WTC11 (cell line): ENCODE results near the gene LILRB1. TPM values are rescaled to one million over a fixed set of nuclear protein-coding genes. Genes with fewer than 3 reads are reported as not detected.

Experiments used
- ATAC-seq: fragments of 200-7000 bp; cut with Tn5 transposase; 2 replicates; pipeline ENCODE4 v1.10.0; 2021; ENCODE audit warnings: mild to moderate bottlenecking, moderate library complexity
- CTCF ChIA-PET: fragments of 300-600 bp; sonication (Branson Sonifier 250); formaldehyde crosslinking; loops from one replicate; lab custom pipeline; 2021; ENCODE audit warnings: antibody characterized with exemption; lab: Charles Lee
- POLR2A ChIA-PET: fragments of 350-600 bp; sonication (Branson Sonifier 250); formaldehyde crosslinking; loops from one replicate; lab custom pipeline; 2021; ENCODE audit warnings: antibody characterized with exemption; lab: Charles Lee
- DNase-seq: peaks from one replicate; pipeline ENCODE4 v3.0.0; 2021; ENCODE audit warnings: low spot score
- H3K27ac Mint-ChIP-seq: 2 replicates; pipeline ENCODE4 v1.8.0; 2021; ENCODE audit warnings: mixed read lengths
- H3K27me3 Mint-ChIP-seq: 2 replicates; pipeline ENCODE4 v1.8.0; 2021; ENCODE audit warnings: low read depth, mild to moderate bottlenecking, moderate library complexity, mixed read lengths
- H3K36me3 Mint-ChIP-seq: 2 replicates; pipeline ENCODE4 v1.8.0; 2021; ENCODE audit warnings: mixed read lengths
- H3K4me1 Mint-ChIP-seq: 2 replicates; pipeline ENCODE4 v1.8.0; 2022; ENCODE audit warnings: mixed read lengths
- H3K4me3 Mint-ChIP-seq: 2 replicates; pipeline ENCODE4 v1.8.0; 2021; ENCODE audit warnings: mild to moderate bottlenecking, moderate library complexity, mixed read lengths
- H3K9me3 Mint-ChIP-seq: 2 replicates; pipeline ENCODE4 v1.8.0; 2021; ENCODE audit warnings: mixed read lengths
- ATF1 ChIP-seq: sonication (generic); formaldehyde crosslinking; IDR thresholded peaks from 2 replicates; pipeline ENCODE4 v1.8.1; 2023; ENCODE audit warnings: mild to moderate bottlenecking, moderate library complexity, missing genetic modification reagents
- ATF3 ChIP-seq: sonication (generic); formaldehyde crosslinking; conservative IDR thresholded peaks from 2 replicates; pipeline ENCODE4 v1.8.1; 2022; ENCODE audit warnings: mild to moderate bottlenecking, missing genetic modification reagents
- CDX4 ChIP-seq: fragments of 250-450 bp; sonication (Bioruptor Pico); IDR thresholded peaks from 2 replicates; pipeline ENCODE4 v1.9.0; 2021; ENCODE audit warnings: moderate library complexity, mild to moderate bottlenecking, inconsistent platforms, borderline replicate concordance
- CREM ChIP-seq: sonication (generic); formaldehyde crosslinking; IDR thresholded peaks from 2 replicates; pipeline ENCODE4 v1.8.1; 2022; ENCODE audit warnings: mild to moderate bottlenecking, missing genetic modification reagents, moderate library complexity
- FOXK1 ChIP-seq: sonication (generic); formaldehyde crosslinking; IDR thresholded peaks from 2 replicates; pipeline ENCODE4 v1.8.0; 2022; ENCODE audit warnings: mild to moderate bottlenecking, moderate library complexity, missing genetic modification reagents
- HMGA2 ChIP-seq: fragments of 250-450 bp; sonication (Bioruptor Pico); IDR thresholded peaks from 2 replicates; pipeline ENCODE4 v1.4.0; 2021; ENCODE audit warnings: mild to moderate bottlenecking, moderate library complexity
- KAT7 ChIP-seq: sonication (generic); formaldehyde crosslinking; IDR thresholded peaks from 2 replicates; pipeline ENCODE4 v1.8.1; 2023; ENCODE audit warnings: missing genetic modification reagents, mild to moderate bottlenecking, borderline replicate concordance
- MLX ChIP-seq: sonication (generic); formaldehyde crosslinking; IDR thresholded peaks from 2 replicates; pipeline ENCODE4 v1.8.1; 2023; ENCODE audit warnings: mild to moderate bottlenecking, missing genetic modification reagents, moderate library complexity
- MXD4 ChIP-seq: fragments of 250-450 bp; sonication (Bioruptor Pico); IDR thresholded peaks from 2 replicates; pipeline ENCODE4 v1.8.0; 2021; ENCODE audit warnings: mild to moderate bottlenecking, moderate library complexity, borderline replicate concordance
- MYBL2 ChIP-seq: sonication (generic); formaldehyde crosslinking; IDR thresholded peaks from 2 replicates; pipeline ENCODE4 v1.8.1; 2023; ENCODE audit warnings: mild to moderate bottlenecking, moderate library complexity, missing genetic modification reagents
- PRRX2 ChIP-seq: fragments of 250-450 bp; sonication (Bioruptor Pico); IDR thresholded peaks from 2 replicates; pipeline ENCODE4 v1.8.0; 2021; ENCODE audit warnings: mild to moderate bottlenecking
- SMAD3 ChIP-seq: sonication (generic); formaldehyde crosslinking; IDR thresholded peaks from 2 replicates; pipeline ENCODE4 v1.8.0; 2022; ENCODE audit warnings: missing genetic modification reagents, mild to moderate bottlenecking, borderline replicate concordance
- TP53 ChIP-seq: sonication (generic); formaldehyde crosslinking; IDR thresholded peaks from 2 replicates; pipeline ENCODE4 v1.8.1; 2023; ENCODE audit warnings: mild to moderate bottlenecking, missing genetic modification reagents
- ZNF121 ChIP-seq: sonication (generic); formaldehyde crosslinking; IDR thresholded peaks from 2 replicates; pipeline ENCODE4 v1.8.0; 2023; ENCODE audit warnings: missing genetic modification reagents
- ZNF396 ChIP-seq: fragments of 250-450 bp; sonication (Bioruptor Pico); IDR thresholded peaks from 2 replicates; pipeline ENCODE4 v1.8.0; 2021; ENCODE audit warnings: mild to moderate bottlenecking, moderate library complexity, borderline replicate concordance
- ZNF423 ChIP-seq: fragments of 250-450 bp; sonication (Bioruptor Pico); IDR thresholded peaks from 2 replicates; pipeline ENCODE4 v2.1.2; 2022; ENCODE audit warnings: mild to moderate bottlenecking, moderate library complexity
- ZNF671 ChIP-seq: fragments of 250-450 bp; sonication (Bioruptor Pico); IDR thresholded peaks from 2 replicates; pipeline ENCODE4 v1.8.0; 2021; ENCODE audit warnings: mild to moderate bottlenecking
- total RNA-seq: library from RNA; stranded (reverse); gene quantifications from 3 replicates; pipeline ENCODE4 v1.2.3, GENCODE V29; 2021
- TF ChIP-seq, protein P1 (sequence below): fragments of 250-450 bp; sonication (Bioruptor Pico); IDR thresholded peaks from 2 replicates; pipeline ENCODE4 v2.1.2; 2022; ENCODE audit warnings: mild to moderate bottlenecking, moderate library complexity
- TF ChIP-seq, protein P2 (sequence below): sonication (generic); formaldehyde crosslinking; IDR thresholded peaks from 2 replicates; pipeline ENCODE4 v1.8.0; 2022; ENCODE audit warnings: mild to moderate bottlenecking, missing genetic modification reagents
- TF ChIP-seq, protein P3 (sequence below): sonication (generic); formaldehyde crosslinking; IDR thresholded peaks from 2 replicates; pipeline ENCODE4 v1.8.1; 2022; ENCODE audit warnings: low read depth, missing genetic modification reagents, borderline replicate concordance
- TF ChIP-seq, protein P4 (sequence below): sonication (generic); formaldehyde crosslinking; IDR thresholded peaks from 2 replicates; pipeline ENCODE4 v1.8.1; 2022; ENCODE audit warnings: mild to moderate bottlenecking, missing genetic modification reagents, moderate library complexity, borderline replicate concordance
- TF ChIP-seq, protein P5 (sequence below): fragments of 200-600 bp; IDR thresholded peaks from 2 replicates; pipeline ENCODE4 v1.8.0; 2022; ENCODE audit warnings: antibody characterized with exemption

Gene LILRB1
- total RNA-seq, 1 experiment from 2014 or later: not detected

GRCh38 chr19:54660964-54661363 is 30.7 kb downstream of the LILRB1 start:
- no peak for ATAC-seq

DNA sequence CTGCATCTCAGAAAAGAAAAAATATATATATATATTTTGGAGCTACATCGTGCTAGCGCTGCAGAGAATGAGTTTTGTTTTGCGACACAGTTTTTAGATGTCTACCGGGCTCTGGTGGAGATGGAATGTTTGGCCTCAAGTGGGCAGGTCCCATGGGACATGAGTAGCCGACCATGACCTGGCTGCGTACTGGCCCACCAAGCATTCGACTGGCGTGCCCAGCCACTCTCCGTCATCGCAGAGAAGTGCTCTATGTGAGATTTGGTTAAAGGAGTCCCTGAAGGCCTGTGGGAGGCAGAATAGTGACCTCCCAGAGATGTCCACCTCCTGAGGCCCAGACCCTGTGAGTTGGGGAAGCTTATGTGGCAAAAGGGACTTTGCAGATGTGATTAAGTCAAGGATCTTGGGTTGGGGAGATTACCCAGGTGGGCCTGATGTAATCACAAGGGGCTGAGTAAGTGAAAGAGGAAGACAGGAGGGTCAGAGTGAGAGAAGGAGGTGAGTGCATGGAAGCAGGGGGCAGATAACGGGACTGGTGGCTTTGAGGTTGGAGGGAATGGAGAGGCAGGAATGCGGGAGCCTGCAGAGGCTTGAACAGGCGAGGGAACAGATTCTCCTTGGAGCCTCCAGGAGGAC is 31.7 kb downstream of the LILRB1 start:
- ChIA-PET POLR2A (no interaction called here), CTCF (no interaction called here)
- peaks cover 18% of the 10 kb centered on the region for H3K27me3 Mint-ChIP-seq
- H3K36me3 Mint-ChIP-seq: peaks cover 42% of the 10 kb centered on the region
- TF ChIP-seq, protein P1, sequence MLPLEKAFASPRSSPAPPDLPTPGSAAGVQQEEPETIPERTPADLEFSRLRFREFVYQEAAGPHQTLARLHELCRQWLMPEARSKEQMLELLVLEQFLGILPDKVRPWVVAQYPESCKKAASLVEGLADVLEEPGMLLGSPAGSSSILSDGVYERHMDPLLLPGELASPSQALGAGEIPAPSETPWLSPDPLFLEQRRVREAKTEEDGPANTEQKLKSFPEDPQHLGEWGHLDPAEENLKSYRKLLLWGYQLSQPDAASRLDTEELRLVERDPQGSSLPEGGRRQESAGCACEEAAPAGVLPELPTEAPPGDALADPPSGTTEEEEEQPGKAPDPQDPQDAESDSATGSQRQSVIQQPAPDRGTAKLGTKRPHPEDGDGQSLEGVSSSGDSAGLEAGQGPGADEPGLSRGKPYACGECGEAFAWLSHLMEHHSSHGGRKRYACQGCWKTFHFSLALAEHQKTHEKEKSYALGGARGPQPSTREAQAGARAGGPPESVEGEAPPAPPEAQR (CRISPR knock-in tag): no peak
- no peak for TF ChIP-seq HMGA2 (CRISPR knock-in tag)
- TF ChIP-seq FOXK1 (CRISPR knock-in tag): no peak
- TF ChIP-seq ZNF396 (CRISPR knock-in tag): no peak
- TF ChIP-seq KAT7 (CRISPR knock-in tag): no peak
- no peak for TF ChIP-seq CDX4
- no peak for TF ChIP-seq ZNF671 (CRISPR knock-in tag)
- no peak for TF ChIP-seq MYBL2 (CRISPR knock-in tag)
- no peak for TF ChIP-seq SMAD3 (CRISPR knock-in tag)
- TF ChIP-seq, protein P2, sequence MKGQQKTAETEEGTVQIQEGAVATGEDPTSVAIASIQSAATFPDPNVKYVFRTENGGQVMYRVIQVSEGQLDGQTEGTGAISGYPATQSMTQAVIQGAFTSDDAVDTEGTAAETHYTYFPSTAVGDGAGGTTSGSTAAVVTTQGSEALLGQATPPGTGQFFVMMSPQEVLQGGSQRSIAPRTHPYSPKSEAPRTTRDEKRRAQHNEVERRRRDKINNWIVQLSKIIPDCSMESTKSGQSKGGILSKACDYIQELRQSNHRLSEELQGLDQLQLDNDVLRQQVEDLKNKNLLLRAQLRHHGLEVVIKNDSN (CRISPR knock-in tag): no peak
- TF ChIP-seq MXD4: no peak
- TF ChIP-seq PRRX2 (CRISPR knock-in tag): no peak
- TF ChIP-seq, protein P3, sequence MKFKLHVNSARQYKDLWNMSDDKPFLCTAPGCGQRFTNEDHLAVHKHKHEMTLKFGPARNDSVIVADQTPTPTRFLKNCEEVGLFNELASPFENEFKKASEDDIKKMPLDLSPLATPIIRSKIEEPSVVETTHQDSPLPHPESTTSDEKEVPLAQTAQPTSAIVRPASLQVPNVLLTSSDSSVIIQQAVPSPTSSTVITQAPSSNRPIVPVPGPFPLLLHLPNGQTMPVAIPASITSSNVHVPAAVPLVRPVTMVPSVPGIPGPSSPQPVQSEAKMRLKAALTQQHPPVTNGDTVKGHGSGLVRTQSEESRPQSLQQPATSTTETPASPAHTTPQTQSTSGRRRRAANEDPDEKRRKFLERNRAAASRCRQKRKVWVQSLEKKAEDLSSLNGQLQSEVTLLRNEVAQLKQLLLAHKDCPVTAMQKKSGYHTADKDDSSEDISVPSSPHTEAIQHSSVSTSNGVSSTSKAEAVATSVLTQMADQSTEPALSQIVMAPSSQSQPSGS: no peak
- no peak for TF ChIP-seq ZNF423 (CRISPR knock-in tag)
- TF ChIP-seq, protein P4, sequence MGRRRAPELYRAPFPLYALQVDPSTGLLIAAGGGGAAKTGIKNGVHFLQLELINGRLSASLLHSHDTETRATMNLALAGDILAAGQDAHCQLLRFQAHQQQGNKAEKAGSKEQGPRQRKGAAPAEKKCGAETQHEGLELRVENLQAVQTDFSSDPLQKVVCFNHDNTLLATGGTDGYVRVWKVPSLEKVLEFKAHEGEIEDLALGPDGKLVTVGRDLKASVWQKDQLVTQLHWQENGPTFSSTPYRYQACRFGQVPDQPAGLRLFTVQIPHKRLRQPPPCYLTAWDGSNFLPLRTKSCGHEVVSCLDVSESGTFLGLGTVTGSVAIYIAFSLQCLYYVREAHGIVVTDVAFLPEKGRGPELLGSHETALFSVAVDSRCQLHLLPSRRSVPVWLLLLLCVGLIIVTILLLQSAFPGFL (CRISPR knock-in tag): no peak
- TF ChIP-seq CREM: no peak
- H3K4me3 Mint-ChIP-seq: no peak overlapping the region
- H3K27ac Mint-ChIP-seq: no peak overlapping the region
- peaks cover 56% of the 10 kb centered on the region for H3K9me3 Mint-ChIP-seq
- no peak for DNase-seq
- no peaks in the 10 kb centered on the region for H3K4me1 Mint-ChIP-seq
- no peak for ATAC-seq

More at GRCh38 chr19:54660964-54661363, 30.7 kb downstream of the LILRB1 start:
- Mint-ChIP-seq H3K27me3 (peaks cover 18% of the 10 kb centered on the region), H3K36me3 (peaks cover 44% of the 10 kb centered on the region), H3K9me3 (peaks cover 58% of the 10 kb centered on the region), H3K27ac (no peak overlapping the region), H3K4me1 (no peaks in the 10 kb centered on the region), H3K4me3 (no peak overlapping the region)
- ChIA-PET POLR2A (no interaction called here), CTCF (no interaction called here)
- TF ChIP-seq MYBL2 (CRISPR knock-in tag): no peak
- DNase-seq: no peak

GRCh38 chr19:54662730-54663129 is 32.4 kb downstream of the LILRB1 start, which contains the start of gene LILRB4:
LILRB4 (plus strand) TSS chr19:54662985; CDS start chr19:54663034, 49 bp downstream.
- H3K9me3 Mint-ChIP-seq: peaks cover 51% of the 10 kb centered on the region
- no peak within 1 kb of the TSS for H3K4me3 Mint-ChIP-seq

More at GRCh38 chr19:54662730-54663129, 32.4 kb downstream of the LILRB1 start, which contains the start of gene LILRB4:
- ChIA-PET POLR2A (interaction anchor here (0.6 kb wide), 1 partner anchor 219 kb away, joined by 4 read pairs; no protein-coding TSS in a partner anchor), CTCF (interaction anchor here (0.6 kb wide), 1 partner anchor 10 kb away, joined by 3 read pairs; no protein-coding TSS in a partner anchor)
- no peak for ATAC-seq
- Mint-ChIP-seq H3K27ac (no peak within 1 kb of the TSS), H3K27me3 (peaks cover 18% of the 10 kb centered on the region), H3K4me1 (no peaks in the 10 kb centered on the region), H3K36me3 (peaks cover 37% of the 10 kb centered on the region)
- TF ChIP-seq PRRX2 (CRISPR knock-in tag) (no peak), MLX (no peak), ZNF121 (CRISPR knock-in tag) (no peak), CREM (no peak), ATF3 (CRISPR knock-in tag) (no peak), ATF1 (no peak), TP53 (no peak), KAT7 (CRISPR knock-in tag) (no peak)
- TF ChIP-seq, protein P1 (CRISPR knock-in tag): no peak
- TF ChIP-seq, protein P5, sequence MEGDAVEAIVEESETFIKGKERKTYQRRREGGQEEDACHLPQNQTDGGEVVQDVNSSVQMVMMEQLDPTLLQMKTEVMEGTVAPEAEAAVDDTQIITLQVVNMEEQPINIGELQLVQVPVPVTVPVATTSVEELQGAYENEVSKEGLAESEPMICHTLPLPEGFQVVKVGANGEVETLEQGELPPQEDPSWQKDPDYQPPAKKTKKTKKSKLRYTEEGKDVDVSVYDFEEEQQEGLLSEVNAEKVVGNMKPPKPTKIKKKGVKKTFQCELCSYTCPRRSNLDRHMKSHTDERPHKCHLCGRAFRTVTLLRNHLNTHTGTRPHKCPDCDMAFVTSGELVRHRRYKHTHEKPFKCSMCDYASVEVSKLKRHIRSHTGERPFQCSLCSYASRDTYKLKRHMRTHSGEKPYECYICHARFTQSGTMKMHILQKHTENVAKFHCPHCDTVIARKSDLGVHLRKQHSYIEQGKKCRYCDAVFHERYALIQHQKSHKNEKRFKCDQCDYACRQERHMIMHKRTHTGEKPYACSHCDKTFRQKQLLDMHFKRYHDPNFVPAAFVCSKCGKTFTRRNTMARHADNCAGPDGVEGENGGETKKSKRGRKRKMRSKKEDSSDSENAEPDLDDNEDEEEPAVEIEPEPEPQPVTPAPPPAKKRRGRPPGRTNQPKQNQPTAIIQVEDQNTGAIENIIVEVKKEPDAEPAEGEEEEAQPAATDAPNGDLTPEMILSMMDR: no peak
- DNase-seq: no peak
